Panc1 (cell line): Measurements from ENCODE around the gene SMAD1. TPM values are rescaled to one million over a fixed set of nuclear protein-coding genes. Genes with fewer than 3 reads are reported as not detected.

Experiments
- ATAC-seq: fragments of 200-7000 bp; cut with Tn5 transposase; 2 replicates; pipeline ENCODE4 v1.9.1; 2020; ENCODE audit warnings: mild to moderate bottlenecking, moderate library complexity
- BruUV-seq: library from RNA; stranded (reverse); fragments of 400-500 nt; replicated peaks from 2 replicates; lab custom pipeline; 2021; lab: Mats Ljungman, UMichigan
- CTCF ChIA-PET: fragments of 300-600 bp; sonication (Branson Sonifier 250); formaldehyde crosslinking; loops from one replicate; lab custom pipeline; 2022; ENCODE audit warnings: antibody characterized with exemption; lab: Charles Lee
- POLR2A ChIA-PET: fragments of 300-600 bp; sonication (Branson Sonifier 250); formaldehyde crosslinking; loops from one replicate; lab custom pipeline; 2022; ENCODE audit warnings: antibody characterized with exemption; lab: Charles Lee
- DNase-seq: peaks from one replicate; pipeline ENCODE4 v3.0.0-alpha.2; 2010; ENCODE audit warnings: low read depth, low spot score
- H3K27ac ChIP-seq: 2 replicates; pipeline ENCODE4 v1.5.1; 2011; ENCODE audit warnings: mild to moderate bottlenecking, low read length, inconsistent platforms
- H3K27me3 ChIP-seq: fragments of 200-500 bp; sonication (Bioruptor generic); 2 replicates; pipeline ENCODE4 v1.6.0; 2014; ENCODE audit warnings: low read length, inconsistent platforms; ENCODE audit not compliant: control insufficient read depth, insufficient read depth
- H3K36me3 ChIP-seq: fragments of 200-500 bp; sonication (Bioruptor generic); 2 replicates; pipeline ENCODE4 v1.5.1; 2014; ENCODE audit warnings: inconsistent platforms, mild to moderate bottlenecking, low read length, moderate library complexity; ENCODE audit not compliant: control insufficient read depth, insufficient read depth
- H3K4me1 ChIP-seq: 2 replicates; pipeline ENCODE4 v1.5.1; 2011; ENCODE audit warnings: inconsistent platforms, mild to moderate bottlenecking, low read length, moderate library complexity; ENCODE audit not compliant: control insufficient read depth, insufficient read depth
- H3K4me3 ChIP-seq, 2 experiments: 2 replicates each; pipeline ENCODE4 v1.5.1; 2011 to 2012; ENCODE audit warnings: low read depth in 2 of 2, low read length in 2 of 2, mild to moderate bottlenecking in 2 of 2, inconsistent platforms in 1 of 2, moderate library complexity in 1 of 2
- H3K9me3 ChIP-seq: fragments of 200-500 bp; sonication (Bioruptor generic); 2 replicates; pipeline ENCODE4 v1.5.1; 2014; ENCODE audit warnings: low read depth, mild to moderate bottlenecking, inconsistent platforms, low read length, moderate library complexity; ENCODE audit not compliant: control insufficient read depth, insufficient read depth
- POLR2AphosphoS5 ChIP-seq: IDR thresholded peaks from 2 replicates; pipeline ENCODE4 v1.6.1; 2012; ENCODE audit warnings: mild to moderate bottlenecking, low read depth, low read length, moderate library complexity
- SIN3A ChIP-seq: IDR thresholded peaks from 2 replicates; pipeline ENCODE4 v1.6.1; 2012; ENCODE audit warnings: low read depth, mild to moderate bottlenecking, low read length, moderate library complexity, borderline replicate concordance; ENCODE audit not compliant: insufficient read depth
- TCF7L2 ChIP-seq: IDR thresholded peaks from 2 replicates; pipeline ENCODE4 v1.6.1; 2011; ENCODE audit warnings: mild to moderate bottlenecking, low read depth, low read length, inconsistent platforms
- in situ Hi-C: cut with HindIII; loops from 2 replicates; pipeline ENCODE4 v1.10.0; 2016; ENCODE audit warnings: low sequenced_read_pairs, low pct_unique_long_range_greater_than_20kb
- intact Hi-C: fragments of 100-400 bp; cut with micrococcal nuclease; formaldehyde crosslinking; loops from one replicate; pipeline ENCODE4 v1.10.0; 2022; ENCODE audit not compliant: unreplicated experiment
- total RNA-seq: library from RNA; stranded (reverse); gene quantifications from one replicate; pipeline ENCODE4 v1.2.1, GENCODE V29; 2021; ENCODE audit not compliant: unreplicated experiment
- TF ChIP-seq, protein P1 (sequence below), 2 experiments: IDR thresholded peaks; 2 replicates each; pipeline ENCODE4 v1.6.1; 2011 to 2012; ENCODE audit warnings: low read depth in 2 of 2, control low read depth in 1 of 2, low read length in 1 of 2, mild to moderate bottlenecking in 1 of 2, moderate library complexity in 1 of 2; ENCODE audit not compliant: insufficient read depth in 1 of 2
- TF ChIP-seq, protein P2 (sequence below): fragments of 450-650 bp; IDR thresholded peaks from 2 replicates; pipeline ENCODE4 v1.5.1; 2017; ENCODE audit warnings: mild to moderate bottlenecking

The SMAD1 gene
- total RNA-seq, 1 experiment from 2014 or later = 24.1 TPM

- in situ Hi-C loops = no loop called here
- ChIA-PET CTCF (no interaction called here), POLR2A (interaction anchor here (0.7 kb wide), 1 partner anchor 1849 kb away, joined by 3 read pairs; no protein-coding TSS in a partner anchor)
- Histone ChIP-seq H3K4me3 (no peak overlapping the region), H3K4me1 (peaks cover 24% of the 10 kb centered on the region), H3K27me3 (no peaks in the 10 kb centered on the region), H3K9me3 (no peaks in the 10 kb centered on the region), H3K27ac (peak overlapping the region; percentile 57; the same call in 1 of the 2 replicates), H3K36me3 (no peaks in the 10 kb centered on the region)
- no peak for ATAC-seq
- intact Hi-C loops = no loop called here
- BruUV-seq = no TSS peak
- no peak for TF ChIP-seq POLR2AphosphoS5
- TF ChIP-seq, protein P1, sequence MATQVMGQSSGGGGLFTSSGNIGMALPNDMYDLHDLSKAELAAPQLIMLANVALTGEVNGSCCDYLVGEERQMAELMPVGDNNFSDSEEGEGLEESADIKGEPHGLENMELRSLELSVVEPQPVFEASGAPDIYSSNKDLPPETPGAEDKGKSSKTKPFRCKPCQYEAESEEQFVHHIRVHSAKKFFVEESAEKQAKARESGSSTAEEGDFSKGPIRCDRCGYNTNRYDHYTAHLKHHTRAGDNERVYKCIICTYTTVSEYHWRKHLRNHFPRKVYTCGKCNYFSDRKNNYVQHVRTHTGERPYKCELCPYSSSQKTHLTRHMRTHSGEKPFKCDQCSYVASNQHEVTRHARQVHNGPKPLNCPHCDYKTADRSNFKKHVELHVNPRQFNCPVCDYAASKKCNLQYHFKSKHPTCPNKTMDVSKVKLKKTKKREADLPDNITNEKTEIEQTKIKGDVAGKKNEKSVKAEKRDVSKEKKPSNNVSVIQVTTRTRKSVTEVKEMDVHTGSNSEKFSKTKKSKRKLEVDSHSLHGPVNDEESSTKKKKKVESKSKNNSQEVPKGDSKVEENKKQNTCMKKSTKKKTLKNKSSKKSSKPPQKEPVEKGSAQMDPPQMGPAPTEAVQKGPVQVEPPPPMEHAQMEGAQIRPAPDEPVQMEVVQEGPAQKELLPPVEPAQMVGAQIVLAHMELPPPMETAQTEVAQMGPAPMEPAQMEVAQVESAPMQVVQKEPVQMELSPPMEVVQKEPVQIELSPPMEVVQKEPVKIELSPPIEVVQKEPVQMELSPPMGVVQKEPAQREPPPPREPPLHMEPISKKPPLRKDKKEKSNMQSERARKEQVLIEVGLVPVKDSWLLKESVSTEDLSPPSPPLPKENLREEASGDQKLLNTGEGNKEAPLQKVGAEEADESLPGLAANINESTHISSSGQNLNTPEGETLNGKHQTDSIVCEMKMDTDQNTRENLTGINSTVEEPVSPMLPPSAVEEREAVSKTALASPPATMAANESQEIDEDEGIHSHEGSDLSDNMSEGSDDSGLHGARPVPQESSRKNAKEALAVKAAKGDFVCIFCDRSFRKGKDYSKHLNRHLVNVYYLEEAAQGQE (IDR thresholded peaks at IDR 0.05; ENCODE audit: insufficient read depth in 1 of 2, low read depth in 2 of 2, low read length in 1 of 2) = no peak
- no peak for TF ChIP-seq TCF7L2
- TF ChIP-seq SIN3A = no peak
- TF ChIP-seq, protein P2, sequence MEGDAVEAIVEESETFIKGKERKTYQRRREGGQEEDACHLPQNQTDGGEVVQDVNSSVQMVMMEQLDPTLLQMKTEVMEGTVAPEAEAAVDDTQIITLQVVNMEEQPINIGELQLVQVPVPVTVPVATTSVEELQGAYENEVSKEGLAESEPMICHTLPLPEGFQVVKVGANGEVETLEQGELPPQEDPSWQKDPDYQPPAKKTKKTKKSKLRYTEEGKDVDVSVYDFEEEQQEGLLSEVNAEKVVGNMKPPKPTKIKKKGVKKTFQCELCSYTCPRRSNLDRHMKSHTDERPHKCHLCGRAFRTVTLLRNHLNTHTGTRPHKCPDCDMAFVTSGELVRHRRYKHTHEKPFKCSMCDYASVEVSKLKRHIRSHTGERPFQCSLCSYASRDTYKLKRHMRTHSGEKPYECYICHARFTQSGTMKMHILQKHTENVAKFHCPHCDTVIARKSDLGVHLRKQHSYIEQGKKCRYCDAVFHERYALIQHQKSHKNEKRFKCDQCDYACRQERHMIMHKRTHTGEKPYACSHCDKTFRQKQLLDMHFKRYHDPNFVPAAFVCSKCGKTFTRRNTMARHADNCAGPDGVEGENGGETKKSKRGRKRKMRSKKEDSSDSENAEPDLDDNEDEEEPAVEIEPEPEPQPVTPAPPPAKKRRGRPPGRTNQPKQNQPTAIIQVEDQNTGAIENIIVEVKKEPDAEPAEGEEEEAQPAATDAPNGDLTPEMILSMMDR = no peak
- DNase-seq = no peak
Observed at GRCh38 chr4:145541346-145541745, 59.7 kb downstream of the SMAD1 start.

GRCh38 chr4:145545031-145545430 lies 63.4 kb downstream of the SMAD1 start:
- intact Hi-C loops = no loop called here
- no peaks in the 10 kb centered on the region for H3K36me3 ChIP-seq
- ATAC-seq (no peak), DNase-seq (no peak)
- ChIA-PET POLR2A (interaction anchor here (1.1 kb wide), 1 partner anchor 284 kb away, joined by 3 read pairs; no protein-coding TSS in a partner anchor), CTCF (no interaction called here)
- in situ Hi-C loops = no loop called here
- TF ChIP-seq TCF7L2 = no peak
- TF ChIP-seq, protein P2 = no peak
- peaks cover 26% of the 10 kb centered on the region for H3K4me1 ChIP-seq
- H3K9me3 ChIP-seq = no peaks in the 10 kb centered on the region
- H3K4me3 ChIP-seq = no peak overlapping the region
- H3K27ac ChIP-seq = peak overlapping the region; percentile 71
- no TSS peak for BruUV-seq
- no peaks in the 10 kb centered on the region for H3K27me3 ChIP-seq
